Subcutaneous abdominal adipose tissue (tissue), 5 donors: ENCODE measurements around the gene TSSC4.
"Not testable (repeated sequence)": the region's sequence is repeated elsewhere in the genome, so short reads cannot be mapped to it uniquely, and the experiment has no call there.

ENCODE experiments used
- H3K27ac ChIP-seq: one replicate; pipeline ENCODE4 v1.7.0; 2013; ENCODE audit warnings: low read depth, mild to moderate bottlenecking, inconsistent platforms, low read length, moderate library complexity
- H3K27me3 ChIP-seq, 5 donors: one replicate each; pipeline ENCODE4 v1.7.0; 2013; ENCODE audit warnings: low read length in 5 of 5, inconsistent platforms in 1 of 5; ENCODE audit not compliant: control insufficient read depth in 5 of 5, insufficient read depth in 4 of 5
- H3K36me3 ChIP-seq, 5 donors: one replicate each; pipeline ENCODE4 v1.7.0; 2013; ENCODE audit warnings: low read length in 5 of 5; ENCODE audit not compliant: control insufficient read depth in 5 of 5, insufficient read depth in 5 of 5
- H3K4me1 ChIP-seq, 5 donors: one replicate each; pipeline ENCODE4 v1.7.0; 2013; ENCODE audit warnings: low read length in 5 of 5, mild to moderate bottlenecking in 3 of 5, moderate library complexity in 1 of 5; ENCODE audit not compliant: control insufficient read depth in 5 of 5, insufficient read depth in 5 of 5
- H3K4me3 ChIP-seq, 5 donors: one replicate each; pipeline ENCODE4 v1.7.0; 2013; ENCODE audit warnings: low read length in 5 of 5, low read depth in 1 of 5
- H3K9ac ChIP-seq, 5 donors: one replicate each; pipeline ENCODE4 v1.7.0; 2013; ENCODE audit warnings: low read length in 5 of 5, mild to moderate bottlenecking in 4 of 5, moderate library complexity in 3 of 5
- H3K9me3 ChIP-seq, 5 donors: one replicate each; pipeline ENCODE4 v1.7.0; 2013; ENCODE audit warnings: low read length in 5 of 5; ENCODE audit not compliant: control insufficient read depth in 5 of 5
- donor health status: healthy.
- donor health status: healthy.
- donor health status: healthy.
- donor health status: healthy.
- donor health status: healthy.

The TSSC4 gene

DNA sequence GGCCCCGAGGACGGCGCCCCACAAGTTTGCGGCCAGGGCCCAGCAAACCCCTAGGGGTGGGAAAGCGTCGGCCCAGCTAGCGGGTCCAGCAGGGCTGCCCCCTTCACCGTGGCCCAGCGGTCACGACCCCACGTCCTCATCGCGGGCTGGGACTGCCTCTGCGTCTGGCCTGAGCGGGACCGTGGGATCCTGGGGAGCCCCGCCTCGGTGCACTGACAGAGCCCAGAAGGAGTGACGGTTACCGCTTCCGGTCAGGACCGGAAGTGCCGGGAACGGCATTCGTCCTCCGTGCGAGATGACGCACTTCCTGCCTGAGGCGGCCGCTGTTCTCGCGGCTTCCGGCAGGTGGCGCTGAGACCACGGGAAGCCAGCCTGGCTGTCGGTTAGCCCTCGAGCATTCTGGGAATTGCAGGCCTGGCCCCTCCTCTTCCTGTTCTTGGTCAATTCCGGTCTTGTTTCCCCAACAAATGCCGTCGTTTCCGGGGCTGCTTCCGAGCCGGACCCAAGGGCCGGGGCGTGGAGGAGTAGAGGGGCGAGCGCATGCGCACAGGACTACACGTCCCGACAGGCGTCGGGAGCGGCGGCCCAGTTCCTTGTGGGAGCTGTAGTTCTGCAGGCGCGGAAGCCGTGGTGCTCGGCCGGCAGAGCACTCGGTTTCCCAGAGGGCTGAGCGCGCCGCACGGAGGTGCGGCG, at the start of gene TSSC4:
TSS of gene TSSC4 (plus strand) at position 682 of the 693 bp plus-strand sequence. CDS start 1,884 bp downstream, outside the sequence.
- peaks cover 0 to 64% (median 56%) of the 10 kb centered on the region in 5 donors for H3K36me3 ChIP-seq

GRCh38 chr11:2351701-2352100, 48.8 kb upstream of the TSSC4 start:
- H3K27me3 ChIP-seq, result no peaks in the 10 kb centered on the region
- no peak overlapping the region for H3K27ac ChIP-seq
- H3K9ac ChIP-seq, result no peak overlapping the region

More for the DNA sequence above, at the start of gene TSSC4:
- Histone ChIP-seq H3K4me1 (peaks cover 5 to 36% (median 31%) of the 10 kb centered on the region in 5 donors), H3K9me3 (no peaks in the 10 kb centered on the region), H3K4me3 (peak within 1 kb of the TSS; percentile 94 to 99 (median 98)), H3K9ac (peak within 1 kb of the TSS; percentile 77 to 99 (median 97)), H3K27me3 (peaks cover 0 to 4% (median 0%) of the 10 kb centered on the region in 5 donors), H3K27ac (peak within 1 kb of the TSS; percentile 96)

GRCh38 chr11:2352420-2352819, 48.1 kb upstream of the TSSC4 start:
- no peaks in the 10 kb centered on the region for H3K36me3 ChIP-seq
- no peak overlapping the region for H3K9ac ChIP-seq
- H3K4me1 ChIP-seq, result peaks cover 0 to 7% (median 3%) of the 10 kb centered on the region in 5 donors
- H3K27ac ChIP-seq, result no peak overlapping the region
- no peaks in the 10 kb centered on the region for H3K27me3 ChIP-seq
- H3K9me3 ChIP-seq, result peaks cover 0 to 13% (median 11%) of the 10 kb centered on the region in 5 donors
- no peak overlapping the region for H3K4me3 ChIP-seq

More at GRCh38 chr11:2351701-2352100, 48.8 kb upstream of the TSSC4 start:
- H3K36me3 ChIP-seq, result no peaks in the 10 kb centered on the region
- H3K4me3 ChIP-seq, result no peak overlapping the region
- H3K9me3 ChIP-seq, result peaks cover 0 to 13% (median 11%) of the 10 kb centered on the region in 5 donors
- peaks cover 0 to 14% (median 9%) of the 10 kb centered on the region in 5 donors for H3K4me1 ChIP-seq

- no peaks in the 10 kb centered on the region for H3K4me1 ChIP-seq
- H3K27me3 ChIP-seq, result no peaks in the 10 kb centered on the region
- no peak overlapping the region for H3K4me3 ChIP-seq
- H3K9me3 ChIP-seq, result peaks cover 0 to 6% (median 0%) of the 10 kb centered on the region in 5 donors
- H3K27ac ChIP-seq, result no peak overlapping the region
- H3K36me3 ChIP-seq, result no peaks in the 10 kb centered on the region
- no peak overlapping the region for H3K9ac ChIP-seq
Observed at GRCh38 chr11:2355000-2355644, 45.4 kb upstream of the TSSC4 start.

- Histone ChIP-seq H3K27ac (no peak overlapping the region), H3K9me3 (no peaks in the 10 kb centered on the region), H3K36me3 (no peaks in the 10 kb centered on the region)
Observed at GRCh38 chr11:2357246-2357645, 43.3 kb upstream of the TSSC4 start.

DNA sequence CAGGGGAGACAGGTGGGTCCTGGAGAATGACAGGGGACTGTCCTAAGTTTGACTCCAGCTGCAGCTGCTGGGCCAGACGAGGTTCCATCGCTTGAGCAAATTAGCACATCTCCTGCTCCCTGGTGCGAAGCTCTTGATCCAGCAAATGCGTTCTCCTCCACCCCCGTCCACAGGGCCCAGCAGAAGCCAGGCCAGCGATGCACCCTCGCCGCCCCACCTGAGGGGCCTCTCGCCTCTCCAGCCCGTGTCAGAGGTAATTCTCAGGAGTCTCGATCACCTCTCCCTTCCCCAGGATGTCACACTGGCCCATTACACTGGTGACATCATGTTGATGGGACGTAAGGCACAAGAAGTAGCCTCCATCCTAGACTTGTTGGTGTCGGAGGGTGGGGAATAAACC, 42.9 kb upstream of the TSSC4 start:
- H3K9ac ChIP-seq, H3K27me3 ChIP-seq, H3K4me3 ChIP-seq, H3K36me3 ChIP-seq, H3K9me3 ChIP-seq, H3K4me1 ChIP-seq, H3K27ac ChIP-seq: not testable (repeated sequence)

More at GRCh38 chr11:2357246-2357645, 43.3 kb upstream of the TSSC4 start:
- no peak overlapping the region for H3K4me3 ChIP-seq
- peaks cover 0 to under 1% (median 0%) of the 10 kb centered on the region in 5 donors for H3K4me1 ChIP-seq
- H3K9ac ChIP-seq, result no peak overlapping the region
- H3K27me3 ChIP-seq, result no peaks in the 10 kb centered on the region

GRCh38 chr11:2358754-2359442, 41.7 kb upstream of the TSSC4 start:
- H3K9me3 ChIP-seq, result no peaks in the 10 kb centered on the region
- no peak overlapping the region for H3K4me3 ChIP-seq
- H3K27me3 ChIP-seq, result no peaks in the 10 kb centered on the region
- H3K27ac ChIP-seq, result no peak overlapping the region
- no peaks in the 10 kb centered on the region for H3K36me3 ChIP-seq
- peaks cover 4 to 17% (median 16%) of the 10 kb centered on the region in 5 donors for H3K4me1 ChIP-seq
- no peak overlapping the region for H3K9ac ChIP-seq

DNA sequence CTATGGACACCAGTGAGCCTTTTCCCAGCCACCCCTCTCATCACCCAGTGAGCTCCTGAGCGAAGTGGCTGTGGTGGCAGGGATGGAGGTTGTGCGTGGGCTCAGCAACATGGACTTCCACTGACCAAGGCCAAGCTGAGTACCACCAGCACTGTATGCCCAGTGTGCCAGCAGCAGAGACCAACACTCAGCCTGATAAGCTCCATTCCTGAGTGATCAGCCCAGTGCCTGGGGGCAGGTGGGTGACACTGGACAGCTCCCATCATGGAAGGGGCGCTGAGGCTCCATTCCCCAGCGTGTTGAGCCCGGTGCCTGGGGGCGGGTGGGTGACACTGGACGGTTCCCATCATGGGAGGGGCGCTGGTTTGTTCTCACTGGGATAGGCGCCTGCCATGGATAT, 41.0 kb upstream of the TSSC4 start:
- H3K27ac ChIP-seq, result no peak overlapping the region

GRCh38 chr11:2360081-2360642, 40.4 kb upstream of the TSSC4 start:
- H3K36me3 ChIP-seq, result no peaks in the 10 kb centered on the region
- H3K27ac ChIP-seq, result no peak overlapping the region
- no peak overlapping the region for H3K4me3 ChIP-seq

More for the DNA sequence above, 41.0 kb upstream of the TSSC4 start:
- Histone ChIP-seq H3K9me3 (no peaks in the 10 kb centered on the region), H3K4me1 (peaks cover 4 to 21% (median 20%) of the 10 kb centered on the region in 5 donors), H3K9ac (no peak overlapping the region), H3K27me3 (no peaks in the 10 kb centered on the region), H3K36me3 (no peaks in the 10 kb centered on the region), H3K4me3 (no peak overlapping the region)

More at GRCh38 chr11:2360081-2360642, 40.4 kb upstream of the TSSC4 start:
- H3K27me3 ChIP-seq, result no peaks in the 10 kb centered on the region
- H3K9ac ChIP-seq, result no peak overlapping the region
- no peaks in the 10 kb centered on the region for H3K9me3 ChIP-seq
- peaks cover 4 to 23% (median 20%) of the 10 kb centered on the region in 5 donors for H3K4me1 ChIP-seq
